Measurements from ENCODE around the gene SHMT1. TPM values are rescaled to one million over a fixed set of nuclear protein-coding genes. Genes with fewer than 3 reads are reported as not detected.
"Not testable (repeated sequence)": the region's sequence is repeated elsewhere in the genome, so short reads cannot be mapped to it uniquely, and the experiment has no call there.

SHMT1 gene
- polyA plus RNA-seq, 1 donor, result 15.0 TPM

DNA sequence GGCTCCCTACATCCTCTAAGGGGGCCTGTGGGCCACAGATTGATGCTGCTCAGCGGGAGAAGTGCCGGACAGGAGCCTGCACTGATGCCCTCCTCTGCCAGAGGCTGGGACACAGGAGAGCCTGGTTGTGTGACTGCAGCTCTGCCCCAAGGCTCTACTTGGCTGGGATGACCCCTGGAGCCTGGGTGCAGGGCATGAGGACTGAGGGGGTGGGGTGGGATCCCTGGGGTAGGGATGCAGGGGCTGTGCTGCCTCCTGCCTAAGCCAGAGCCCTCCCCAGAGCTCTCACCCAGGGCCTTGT lies 14.8 kb upstream of the SHMT1 start:
- no peak for DNase-seq

DNA sequence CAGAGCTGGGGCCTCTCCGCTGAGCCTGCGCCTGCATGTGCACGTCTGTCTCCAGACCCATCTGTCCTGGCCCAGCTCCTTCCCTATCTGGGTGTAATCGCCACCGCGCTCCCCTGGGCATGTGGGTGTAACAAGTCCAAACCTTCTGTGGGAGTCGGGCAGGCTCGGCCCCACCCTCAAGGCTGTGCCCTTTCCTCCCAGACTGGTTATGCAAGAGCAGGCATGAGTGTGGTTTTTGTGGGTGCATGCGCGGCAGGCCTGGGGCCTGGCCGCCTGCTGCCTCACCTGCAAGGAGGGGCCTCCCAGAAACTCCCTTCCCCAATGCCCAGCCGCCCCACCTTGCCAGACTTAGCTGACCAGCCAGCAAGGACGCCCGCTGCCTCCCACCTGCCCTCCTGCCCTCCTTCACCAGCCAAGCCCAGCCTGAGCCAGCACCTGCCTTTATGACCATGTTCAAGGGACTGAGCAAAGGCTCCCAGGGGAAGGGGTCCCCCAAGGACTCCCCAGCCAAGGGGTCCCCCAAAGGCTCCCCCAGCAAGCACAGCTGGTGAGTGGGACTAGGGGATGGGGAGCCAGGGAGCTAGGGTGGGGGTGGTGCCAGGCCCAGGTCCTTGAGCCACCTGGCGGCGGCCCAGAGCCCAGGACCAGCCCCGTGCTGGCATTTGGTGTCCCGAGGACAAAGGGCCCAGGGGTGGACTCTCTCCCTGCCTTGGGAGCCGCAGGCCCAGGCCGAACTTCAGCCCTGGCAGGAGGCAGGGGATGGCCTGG lies 14.3 kb upstream of the SHMT1 start, which contains the start of gene EVPLL:
TSS of gene EVPLL (plus strand) at position 342 of the 768 bp plus-strand sequence. CDS start 3,160 bp downstream, outside the sequence.
- DNase-seq, result no peak

DNA sequence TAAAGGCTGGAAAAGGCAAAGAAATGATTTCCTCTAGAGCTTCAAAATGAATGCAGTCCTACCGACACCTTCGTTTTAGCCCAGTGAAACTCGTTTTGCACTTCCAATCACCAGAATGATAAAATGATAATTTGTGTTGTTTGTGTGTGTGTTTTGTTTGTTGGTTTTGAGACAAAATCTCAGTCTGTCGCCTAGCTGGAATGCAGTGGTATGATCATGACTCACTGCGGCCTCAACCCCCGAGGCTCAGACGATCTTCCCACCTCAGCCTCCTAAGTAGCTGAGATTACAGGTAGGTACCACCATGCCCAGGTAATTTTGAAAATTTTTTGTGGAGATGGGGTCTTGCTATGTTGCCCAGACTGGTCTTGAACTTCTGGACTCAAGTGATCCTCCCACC lies 10.9 kb upstream of the SHMT1 start:
- DNase-seq, result no peak

DNA sequence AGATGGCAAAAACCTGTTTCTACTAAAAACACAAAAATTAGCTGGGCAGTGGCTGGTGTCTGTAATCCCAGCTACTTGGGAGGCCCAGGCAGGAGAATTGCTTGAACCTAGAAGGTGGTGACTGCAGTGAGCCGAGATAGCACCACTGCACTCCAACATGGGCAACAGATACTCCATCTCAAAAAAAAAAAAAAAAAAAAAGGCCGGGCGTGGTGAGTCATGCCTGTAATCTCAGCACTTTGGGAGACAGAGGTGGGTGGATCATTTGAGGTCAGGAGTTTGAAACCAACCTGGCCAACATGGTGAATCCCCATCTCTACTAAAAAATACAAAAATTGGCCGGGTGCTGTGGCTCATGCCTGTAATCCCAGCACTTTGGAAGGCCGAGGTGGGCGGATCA lies 9.8 kb upstream of the SHMT1 start:
- DNase-seq, result not testable (repeated sequence)

DNA sequence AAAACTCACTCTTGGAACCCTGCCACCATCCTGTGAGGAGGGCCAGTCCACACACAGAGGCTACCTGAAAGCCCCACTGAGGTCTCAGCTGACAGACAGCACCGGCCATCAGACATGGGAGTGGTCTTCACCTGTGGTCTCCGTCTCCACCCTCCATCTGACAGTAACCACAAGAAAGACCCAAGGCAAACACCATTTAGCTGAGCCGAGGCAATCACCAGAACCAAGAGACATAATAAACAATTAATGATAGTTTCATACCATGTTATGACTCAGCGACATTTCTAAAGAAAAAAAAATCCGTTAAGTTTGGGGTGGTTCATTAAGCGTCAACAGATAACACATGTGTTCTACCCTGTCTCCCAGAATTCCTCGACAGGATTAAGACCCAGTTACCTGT lies 8.1 kb upstream of the SHMT1 start:
- DNase-seq, result no peak

DNA sequence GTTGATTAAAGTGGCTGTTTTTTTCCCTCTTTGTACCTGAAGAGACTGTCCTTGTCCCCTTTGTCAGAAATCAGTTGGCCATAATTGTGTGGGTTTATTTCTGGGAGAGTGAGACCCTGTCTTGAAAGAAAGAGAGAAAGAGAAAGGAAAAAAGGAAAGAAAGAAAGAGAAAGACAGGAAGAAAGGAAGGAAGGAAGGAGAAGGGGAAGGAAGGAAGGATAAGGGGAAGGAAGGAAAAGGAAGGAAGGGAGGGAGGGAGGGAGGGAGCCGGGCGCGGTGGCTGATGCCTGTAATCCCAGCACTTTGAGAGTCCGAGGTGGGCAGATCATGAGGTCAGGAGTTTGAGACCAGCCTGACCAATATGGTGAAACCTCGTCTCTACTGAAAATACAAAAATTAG lies 7.4 kb upstream of the SHMT1 start:
- DNase-seq, result no peak

DNA sequence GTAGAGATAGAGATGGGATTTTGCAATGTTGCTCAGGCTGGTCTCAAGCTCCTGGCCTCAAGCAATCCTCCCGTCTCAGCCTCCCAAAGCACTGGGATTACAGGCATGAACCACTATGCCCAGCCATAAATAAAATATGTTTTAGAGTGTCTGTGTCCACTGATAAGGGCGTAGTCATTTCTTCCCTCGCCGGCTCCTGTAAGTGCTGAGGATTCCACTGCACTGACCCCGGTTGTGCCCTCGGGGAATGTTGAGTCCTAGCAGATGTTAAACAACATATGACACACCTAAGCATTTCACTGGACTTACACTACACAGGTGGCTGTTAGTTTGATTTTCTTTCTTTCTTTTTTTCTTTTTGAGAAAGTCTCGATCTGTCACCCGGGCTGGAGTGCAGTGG lies 5.6 kb upstream of the SHMT1 start:
- DNase-seq, result no peak

DNA sequence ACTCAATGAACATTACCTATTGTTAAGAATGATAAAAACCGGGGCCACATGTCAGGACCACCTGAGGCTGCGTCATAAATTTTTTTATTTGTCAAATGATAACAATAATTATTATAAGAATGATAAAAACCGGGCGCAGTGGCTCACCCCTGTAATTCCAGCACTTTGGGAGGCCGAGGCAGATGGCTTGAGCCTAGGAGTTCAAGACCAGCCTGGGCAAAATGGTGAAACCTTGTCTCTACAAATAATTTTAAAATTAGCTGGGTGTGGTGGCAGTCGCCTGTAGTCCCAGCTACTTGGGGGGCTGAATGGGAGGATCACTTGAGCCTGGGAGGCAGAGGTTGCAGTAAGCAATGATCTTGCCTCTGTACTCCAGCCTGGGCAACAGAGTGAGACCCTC lies 816 bp upstream of the SHMT1 start:
- no peak for DNase-seq

DNA sequence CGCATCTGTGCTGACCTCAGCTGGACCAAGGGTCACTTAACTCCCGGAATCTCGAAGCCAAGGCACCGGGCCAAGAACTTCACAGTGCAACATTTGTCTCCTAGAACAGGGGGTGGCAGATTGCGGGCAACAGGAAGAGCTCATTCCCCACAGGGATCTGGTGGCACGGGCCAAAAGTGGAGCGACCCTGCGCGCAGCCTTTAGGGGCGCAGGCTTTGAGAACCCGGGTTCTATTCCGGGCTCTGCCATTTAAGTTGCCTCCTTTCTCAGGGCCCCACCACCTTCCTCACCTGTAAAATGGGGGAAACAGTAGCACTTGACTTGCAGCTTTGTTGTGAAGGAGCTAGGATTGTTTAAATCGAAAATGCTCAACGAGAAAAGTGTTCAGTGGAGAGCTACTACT lies 651 bp downstream of the SHMT1 start:
- DNase-seq, result peak; percentile 32

DNA sequence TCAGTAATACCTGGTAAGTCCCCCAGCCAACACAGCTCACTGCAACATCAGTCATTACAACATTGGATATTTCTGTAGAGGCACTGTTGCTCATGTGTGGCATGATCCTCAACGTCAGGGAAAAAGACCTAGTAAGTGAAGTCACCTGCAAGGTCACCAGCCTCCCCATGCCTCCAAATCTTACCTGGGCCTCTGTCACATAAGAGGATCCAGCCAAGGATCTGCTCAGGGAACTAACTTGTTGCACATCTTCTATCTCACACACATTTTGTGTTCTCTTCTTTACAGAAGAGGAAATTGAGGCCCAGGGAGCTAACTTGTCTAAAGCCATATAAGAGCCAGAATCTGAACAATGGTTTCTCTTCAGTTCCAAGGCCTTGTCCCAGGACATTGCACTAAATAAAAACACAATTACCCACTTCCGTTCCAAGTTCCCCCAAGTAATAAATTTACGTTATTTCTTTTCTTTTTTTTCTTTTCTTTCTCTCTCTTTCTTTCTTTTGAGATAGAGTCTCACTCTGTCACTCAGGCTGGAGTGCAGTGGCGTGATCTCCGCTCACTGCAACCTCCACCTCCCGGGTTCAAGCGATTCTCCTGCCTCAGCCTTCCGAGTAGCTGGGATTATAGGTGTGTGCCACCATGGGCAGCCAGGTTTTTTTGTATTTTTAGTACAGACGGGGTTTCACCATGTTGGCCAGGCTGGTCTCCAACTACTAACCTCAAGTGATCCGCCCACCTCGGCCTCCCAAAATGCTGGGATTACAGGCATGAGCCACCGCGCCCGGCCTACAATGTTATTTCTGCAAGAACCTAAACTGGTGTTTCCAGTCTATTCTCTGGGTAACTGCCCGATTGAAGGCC lies 1.3 kb downstream of the SHMT1 start:
- DNase-seq, result no peak

DNA sequence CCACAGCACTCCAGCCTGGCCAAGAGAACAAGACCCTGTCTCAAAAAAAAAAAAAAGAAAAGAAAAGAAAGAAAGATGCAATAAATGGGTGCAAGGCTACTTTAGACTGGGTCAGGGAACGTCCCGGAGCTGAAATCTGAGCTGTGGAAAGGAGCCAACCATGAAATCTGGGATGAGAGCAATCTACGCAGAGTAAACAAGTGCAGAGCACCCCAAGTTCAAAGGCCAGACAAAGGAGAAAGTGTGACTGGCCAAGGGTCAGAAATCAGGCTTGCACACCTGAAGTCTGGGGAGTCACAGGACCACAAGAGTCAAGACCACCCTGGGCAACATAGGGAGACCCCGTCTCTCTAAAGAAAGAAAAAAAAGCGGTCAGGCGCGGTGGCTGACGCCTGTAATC lies 2.8 kb downstream of the SHMT1 start:
- DNase-seq, result no peak

DNA sequence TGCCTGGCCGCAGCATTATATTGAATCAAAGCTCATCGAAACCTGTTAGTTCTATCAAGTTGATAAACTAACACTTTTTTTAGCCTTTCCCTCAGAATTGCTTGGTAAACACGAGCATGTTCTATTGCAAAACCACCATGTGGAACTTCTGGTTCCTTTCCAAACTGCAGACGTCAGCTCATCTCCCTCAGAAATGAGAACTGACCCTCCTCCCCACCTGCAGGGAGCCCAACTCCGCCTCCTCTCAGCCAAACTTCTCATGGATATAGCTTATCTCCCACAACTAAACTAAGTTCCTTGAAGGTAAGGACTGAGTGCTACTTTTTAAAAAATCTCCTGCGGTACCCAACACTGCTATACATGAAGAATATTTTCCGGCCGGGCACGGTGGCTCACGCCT lies 6.7 kb downstream of the SHMT1 start:
- peak; percentile 30 for DNase-seq

DNA sequence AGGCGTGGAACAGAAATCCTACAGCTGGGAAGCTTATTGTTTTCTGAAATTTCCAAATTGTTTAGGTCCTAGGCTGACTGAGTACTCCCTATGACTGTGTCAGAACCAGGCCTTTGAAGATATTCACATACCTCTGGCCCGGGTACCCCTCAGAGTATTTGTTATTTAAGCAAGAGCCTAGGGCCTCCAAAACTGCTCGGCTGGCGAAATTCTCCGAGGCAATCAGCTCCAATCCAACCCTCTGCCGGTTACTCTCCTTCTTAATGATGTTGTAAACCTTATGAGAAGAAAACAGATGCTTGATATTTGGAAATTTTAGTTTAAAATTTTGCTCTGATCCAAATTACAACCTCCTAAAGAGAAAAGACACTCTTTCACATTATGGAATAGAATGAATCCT lies 9.8 kb downstream of the SHMT1 start:
- DNase-seq, result no peak

DNA sequence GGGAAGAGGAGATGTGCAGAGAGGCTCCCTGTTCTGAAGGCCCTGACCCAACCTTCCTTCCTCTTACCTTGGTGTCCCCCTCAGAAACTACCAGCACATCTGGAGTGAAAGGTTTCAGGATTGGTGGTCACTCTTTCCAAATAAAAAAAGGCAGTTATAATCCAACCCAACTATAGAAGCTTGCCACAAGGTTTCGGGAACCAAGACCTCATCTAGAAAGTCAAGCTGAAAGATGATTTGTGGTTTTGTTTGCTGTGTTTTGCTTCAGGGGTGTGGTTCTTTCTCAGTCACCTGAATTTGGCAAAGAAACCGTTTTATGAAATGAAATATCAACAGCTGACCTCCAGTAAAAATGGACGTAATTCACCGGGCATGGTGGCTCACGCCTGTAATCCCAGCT lies 19.3 kb downstream of the SHMT1 start:
- no peak for DNase-seq

DNA sequence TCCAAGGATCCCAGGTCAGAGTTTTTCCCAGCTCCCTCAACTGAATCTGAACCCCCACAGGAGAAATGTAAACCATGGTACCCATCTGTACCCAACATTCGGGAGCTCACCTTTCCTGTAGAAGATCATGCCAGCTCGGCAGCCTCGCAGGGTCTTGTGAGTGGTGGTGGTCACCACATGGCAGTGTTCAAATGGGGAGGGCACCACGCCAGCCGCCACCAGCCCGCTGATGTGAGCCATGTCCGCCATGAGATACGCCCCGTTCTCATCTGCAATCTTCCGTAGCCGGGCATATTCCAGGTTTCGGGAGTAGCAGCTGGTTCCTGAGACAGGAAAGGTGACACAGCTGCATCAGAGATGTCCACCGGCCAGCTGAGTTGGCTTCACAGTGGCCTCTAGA lies 23.4 kb downstream of the SHMT1 start:
- no peak for DNase-seq

DNA sequence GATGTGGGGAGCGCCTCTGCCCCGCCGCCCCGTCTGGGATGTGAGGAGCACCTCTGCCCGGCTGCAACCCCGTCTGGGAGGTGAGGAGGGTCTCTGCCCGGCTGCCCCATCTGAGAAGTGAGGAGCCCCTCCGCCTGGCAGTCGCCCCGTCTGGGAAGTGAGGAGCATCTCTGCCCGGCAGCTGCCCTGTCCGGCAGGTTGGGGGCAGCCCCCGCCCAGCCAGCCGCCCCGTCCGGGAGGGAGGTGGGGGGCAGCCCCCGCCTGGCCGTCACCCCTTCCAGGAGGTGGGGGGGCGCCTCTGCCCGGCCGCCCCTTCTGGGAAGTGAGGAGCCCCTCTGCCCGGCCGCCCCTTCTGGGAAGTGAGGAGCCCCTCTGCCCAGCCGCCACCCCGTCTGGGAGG lies 25.2 kb downstream of the SHMT1 start:
- not testable (repeated sequence) for DNase-seq

DNA sequence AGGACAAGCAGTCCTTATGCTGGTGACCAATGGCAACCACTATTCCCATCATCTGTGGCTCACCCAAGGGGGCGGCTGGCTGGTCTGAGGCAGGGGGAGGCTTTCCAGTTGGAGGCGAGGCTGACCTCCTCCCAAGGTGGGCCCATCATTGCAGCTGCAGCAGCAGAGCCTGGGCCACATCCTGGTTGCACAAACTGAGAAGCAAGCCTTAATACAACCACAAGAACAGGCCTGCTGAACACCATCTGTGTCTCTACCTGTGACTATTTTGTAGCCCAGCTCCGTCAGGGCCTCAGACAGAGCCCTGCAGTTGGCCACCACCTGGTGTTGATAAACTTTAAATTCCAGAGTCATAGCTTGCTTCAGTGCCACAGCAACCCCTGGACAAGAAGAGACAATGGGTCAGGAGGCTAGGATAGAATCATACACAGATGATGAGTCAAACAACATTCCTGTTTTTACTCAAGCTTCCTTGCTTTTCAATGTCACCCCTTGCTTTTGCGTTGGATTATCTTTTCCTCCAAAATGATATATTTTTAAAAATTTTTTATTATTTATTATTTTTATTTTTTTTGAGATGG lies 30.4 kb downstream of the SHMT1 start:
- DNase-seq, result no peak

DNA sequence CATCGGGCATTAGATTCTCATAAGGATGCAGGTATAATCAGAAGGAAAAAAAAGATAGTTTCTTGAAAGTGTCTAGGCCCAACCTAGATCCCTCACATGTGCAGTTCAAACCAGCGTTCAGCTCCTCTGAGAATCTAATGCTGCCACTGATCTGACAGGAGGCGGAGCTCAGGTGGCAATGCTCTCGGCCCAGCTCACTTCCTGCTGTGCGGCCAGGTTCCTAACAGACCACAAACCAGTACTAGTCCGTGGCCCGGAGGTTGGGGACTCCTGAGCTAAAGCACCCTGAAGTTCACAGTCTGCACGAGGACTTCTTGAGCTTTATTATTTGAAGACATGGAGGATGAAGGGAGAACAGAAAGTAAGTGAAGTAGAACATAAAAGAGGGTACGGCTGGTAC lies 31.5 kb downstream of the SHMT1 start:
- DNase-seq, result no peak

DNA sequence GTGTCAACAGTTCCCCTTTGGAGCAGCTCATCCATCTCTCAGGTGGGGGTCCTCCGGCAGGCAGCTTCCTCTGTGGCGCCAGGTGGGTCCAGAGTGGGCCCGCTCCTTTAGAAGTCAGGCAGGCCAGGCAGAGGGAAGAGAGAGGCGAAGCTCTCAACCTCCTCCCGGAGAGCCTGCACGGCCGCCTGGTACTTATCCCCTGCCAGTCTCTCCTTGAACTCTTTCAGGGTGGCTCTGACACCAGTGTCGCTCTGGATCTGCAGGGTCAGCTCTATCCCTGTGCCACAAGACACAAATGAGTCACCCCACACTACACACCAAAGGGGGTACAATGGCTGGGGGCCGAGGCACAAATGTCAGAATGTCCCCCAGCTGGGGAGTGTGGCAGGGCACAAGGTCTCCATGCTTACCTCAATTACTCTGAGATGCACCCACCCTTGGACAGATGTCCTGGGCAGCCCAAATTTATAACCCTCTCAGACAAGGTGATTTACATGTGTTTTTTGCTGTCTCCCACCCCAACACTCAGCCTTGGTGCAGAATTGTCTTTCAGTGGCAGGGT lies 34.6 kb downstream of the SHMT1 start:
- DNase-seq, result no peak

DNA sequence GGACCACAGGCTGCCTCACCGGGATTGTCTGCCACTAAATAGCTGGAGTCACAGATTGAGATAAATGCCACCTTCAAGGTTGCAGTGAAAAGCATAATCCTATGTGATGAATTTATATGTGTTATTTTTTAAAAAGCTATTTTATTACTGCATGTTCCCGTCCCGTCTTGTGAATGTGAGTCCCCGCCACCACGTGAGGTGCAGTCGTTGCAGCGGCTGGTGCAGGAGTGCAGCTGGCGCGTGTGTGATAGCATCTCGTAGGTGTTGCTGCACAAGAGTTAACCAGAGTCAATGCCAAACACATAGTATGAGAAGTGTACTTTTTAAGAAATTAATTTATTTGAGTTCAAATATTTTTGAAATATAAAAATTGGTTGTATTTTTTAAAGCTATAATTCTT lies 35.8 kb downstream of the SHMT1 start:
- no peak for DNase-seq

DNA sequence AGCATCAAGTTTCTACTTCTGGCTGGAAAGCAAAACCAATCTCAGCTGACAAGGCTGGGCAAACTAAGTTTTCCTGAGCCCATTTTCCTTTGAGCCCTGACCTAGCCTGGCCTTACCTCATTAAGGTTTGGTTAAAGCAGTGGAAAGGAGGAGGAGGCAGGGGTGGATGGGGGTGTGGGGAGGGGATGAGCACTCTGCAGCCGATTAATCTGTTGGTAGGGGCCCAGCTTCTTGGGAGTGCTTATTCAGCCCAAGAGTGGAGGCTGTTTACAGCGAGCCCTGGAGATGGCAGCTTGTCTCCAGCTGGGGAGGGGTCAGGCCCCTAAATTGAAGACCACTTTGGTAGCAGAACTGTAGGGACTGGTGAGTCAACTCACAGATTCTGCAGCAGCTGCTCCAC lies 36.3 kb downstream of the SHMT1 start:
- no peak for DNase-seq

DNA sequence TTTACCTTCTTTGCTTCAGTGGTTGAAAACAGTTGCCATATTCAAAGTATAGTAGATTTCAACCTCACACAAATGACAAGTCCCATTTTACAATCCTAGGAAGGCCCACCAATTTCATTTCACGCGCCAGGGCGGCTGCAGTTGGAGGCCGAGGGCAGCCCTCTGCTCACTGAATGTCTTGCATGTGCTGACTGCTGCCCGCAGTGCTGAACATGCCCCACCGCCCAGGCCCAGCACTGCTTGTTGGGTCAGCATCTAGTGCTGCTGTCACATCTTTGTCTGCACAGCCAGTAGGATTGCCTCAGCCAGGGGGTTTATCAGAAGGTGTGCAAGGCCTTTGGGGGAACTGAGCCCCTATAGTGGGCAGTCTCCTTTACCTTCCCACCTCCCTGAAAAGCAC lies 36.8 kb downstream of the SHMT1 start:
- DNase-seq, result no peak

DNA sequence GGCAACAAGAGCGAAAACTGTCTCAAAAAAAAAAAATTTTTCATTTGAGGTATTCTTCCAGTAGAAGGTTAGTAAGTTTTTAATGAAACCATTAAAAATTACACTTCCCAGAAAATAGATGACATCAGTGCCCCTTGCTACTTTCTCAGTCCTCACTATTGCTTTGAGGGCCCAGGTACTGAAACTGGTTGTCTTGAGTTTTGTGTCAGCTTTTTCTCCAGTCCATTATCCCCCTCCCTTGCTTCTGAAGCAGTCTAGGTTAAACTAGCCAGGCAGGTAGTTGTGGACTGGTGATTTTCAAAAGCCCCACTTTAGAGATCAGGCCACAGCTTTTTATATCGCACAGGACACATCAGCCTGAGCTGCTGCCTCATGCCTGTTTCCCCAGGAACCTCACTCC lies 37.3 kb downstream of the SHMT1 start:
- no peak for DNase-seq
